Breast epithelium (tissue), 4 donors: ENCODE results near the gene CCDC102B. TPM values are rescaled to one million over a fixed set of nuclear protein-coding genes. Genes with fewer than 3 reads are reported as not detected.

Experiments
- DNase-seq, 2 donors: peaks; one replicate each; pipeline ENCODE4 v3.0.0-alpha.2; 2019; ENCODE audit warnings: low spot score in 2 of 2
- H3K27ac ChIP-seq, 2 donors: fragments of 200-600 bp; sonication (generic) in 1 of 2; one replicate each; pipeline ENCODE4 v1.5.1; 2016 to 2019; ENCODE audit warnings: mild to moderate bottlenecking in 1 of 2
- H3K27me3 ChIP-seq, 2 donors: fragments of 200-600 bp; sonication (generic) in 1 of 2; one replicate each; pipeline versions ENCODE4 v1.5.1 to v1.6.0; 2017 to 2019; ENCODE audit warnings: control low read depth in 1 of 2, mild to moderate bottlenecking in 1 of 2
- H3K36me3 ChIP-seq: fragments of 200-600 bp; one replicate; pipeline ENCODE4 v1.5.1; 2019
- H3K4me1 ChIP-seq, 2 donors: fragments of 200-600 bp; sonication (generic); one replicate each; pipeline ENCODE4 v1.5.1; 2016 to 2019; ENCODE audit warnings: control low read depth in 1 of 2
- H3K4me3 ChIP-seq, 3 donors: fragments of 200-600 bp; sonication (generic); 1 replicate in 2 of 3; 2 replicates in 1 of 3; pipeline ENCODE4 v1.5.1; 2016 to 2019; ENCODE audit warnings: mild to moderate bottlenecking in 3 of 3, moderate library complexity in 2 of 3
- H3K9me3 ChIP-seq, 2 donors: fragments of 200-600 bp; sonication (generic) in 1 of 2; one replicate each; pipeline ENCODE4 v1.5.1; 2016 to 2019; ENCODE audit warnings: control low read depth in 1 of 2
- CTCF ChIP-seq, 3 donors: fragments of 450-650 bp; IDR thresholded peaks; one replicate each; pipeline ENCODE4 v1.5.1; 2016 to 2017; ENCODE audit warnings: antibody characterized with exemption in 3 of 3, mild to moderate bottlenecking in 3 of 3, moderate library complexity in 3 of 3
- POLR2A ChIP-seq: fragments of 450-650 bp; IDR thresholded peaks from one replicate; pipeline ENCODE4 v1.6.1; 2016; ENCODE audit warnings: antibody characterized with exemption, mild to moderate bottlenecking, moderate library complexity
- POLR2AphosphoS5 ChIP-seq, 3 donors: sonication (generic); formaldehyde crosslinking; IDR thresholded peaks; one replicate each; pipeline ENCODE4 v1.6.1; 2017; ENCODE audit warnings: antibody characterized with exemption in 3 of 3
- intact Hi-C: fragments of 100-400 bp; cut with DNase I; formaldehyde crosslinking; loops from one replicate; pipeline ENCODE4 v1.15.1; 2023; ENCODE audit warnings: low total_unique reads
- total RNA-seq, 3 donors: library from RNA; depleted of rRNA; stranded (reverse); fragments of >200 nt; gene quantifications; one replicate each; pipeline ENCODE4 v1.1.0, GENCODE V29; 2016

Gene CCDC102B
- total RNA-seq, 3 donors from 2014 or later = 5.3 to 9.1 (median 7.2) TPM

GRCh38 chr18:69032009-69032408, 234.1 kb downstream of the CCDC102B start:
- H3K4me1 ChIP-seq = no peaks in the 10 kb centered on the region
- no peak overlapping the region for H3K4me3 ChIP-seq
- intact Hi-C loops = no loop called here
- no peaks in the 10 kb centered on the region for H3K36me3 ChIP-seq
- no peak for TF ChIP-seq CTCF (IDR thresholded peaks at IDR 0.05)
- no peak for TF ChIP-seq POLR2A
- TF ChIP-seq POLR2AphosphoS5 (IDR thresholded peaks at IDR 0.05) = no peak
- no peak for DNase-seq
- no peaks in the 10 kb centered on the region for H3K27me3 ChIP-seq
- no peaks in the 10 kb centered on the region for H3K9me3 ChIP-seq
- no peak overlapping the region for H3K27ac ChIP-seq

GRCh38 chr18:69035756-69036155, 237.9 kb downstream of the CCDC102B start:
- H3K9me3 ChIP-seq = no peaks in the 10 kb centered on the region
- H3K27me3 ChIP-seq = no peaks in the 10 kb centered on the region
- H3K4me3 ChIP-seq = no peak overlapping the region
- H3K27ac ChIP-seq = no peak overlapping the region
- DNase-seq = no peak
- no peaks in the 10 kb centered on the region for H3K36me3 ChIP-seq
- intact Hi-C loops = no loop called here
- no peaks in the 10 kb centered on the region for H3K4me1 ChIP-seq
- TF ChIP-seq POLR2AphosphoS5 (IDR thresholded peaks at IDR 0.05) (no peak), POLR2A (no peak), CTCF (IDR thresholded peaks at IDR 0.05) (no peak)

GRCh38 chr18:69044215-69044614, 246.3 kb downstream of the CCDC102B start:
- no peak overlapping the region for H3K27ac ChIP-seq
- no peaks in the 10 kb centered on the region for H3K27me3 ChIP-seq
- intact Hi-C loops = no loop called here
- no peaks in the 10 kb centered on the region for H3K4me1 ChIP-seq
- DNase-seq = no peak
- TF ChIP-seq POLR2AphosphoS5 (IDR thresholded peaks at IDR 0.05) = no peak
- no peak for TF ChIP-seq POLR2A
- no peaks in the 10 kb centered on the region for H3K9me3 ChIP-seq
- H3K4me3 ChIP-seq = no peak overlapping the region
- no peaks in the 10 kb centered on the region for H3K36me3 ChIP-seq

- Histone ChIP-seq H3K27me3 (no peaks in the 10 kb centered on the region), H3K4me1 (no peaks in the 10 kb centered on the region), H3K9me3 (peaks cover 0 to 6% of the 10 kb centered on the region in 2 donors), H3K36me3 (no peaks in the 10 kb centered on the region), H3K27ac (no peak overlapping the region), H3K4me3 (no peak overlapping the region)
- TF ChIP-seq POLR2AphosphoS5 (IDR thresholded peaks at IDR 0.05) (no peak), POLR2A (no peak), CTCF (IDR thresholded peaks at IDR 0.05) (no peak)
- DNase-seq = no peak
- intact Hi-C loops = no loop called here
Measured at GRCh38 chr18:69064063-69064462, 266.2 kb downstream of the CCDC102B start.

GRCh38 chr18:69067048-69067447, 269.2 kb downstream of the CCDC102B start:
- DNase-seq = no peak
- no peak overlapping the region for H3K4me3 ChIP-seq
- no peaks in the 10 kb centered on the region for H3K27me3 ChIP-seq
- intact Hi-C loops = no loop called here
- H3K9me3 ChIP-seq = no peaks in the 10 kb centered on the region
- no peak overlapping the region for H3K27ac ChIP-seq
- TF ChIP-seq POLR2AphosphoS5 (IDR thresholded peaks at IDR 0.05) (no peak), POLR2A (no peak), CTCF (IDR thresholded peaks at IDR 0.05) (no peak)
- no peaks in the 10 kb centered on the region for H3K4me1 ChIP-seq
- no peaks in the 10 kb centered on the region for H3K36me3 ChIP-seq

GRCh38 chr18:69071680-69072079, 273.8 kb downstream of the CCDC102B start:
- intact Hi-C loops = no loop called here
- H3K4me1 ChIP-seq = no peaks in the 10 kb centered on the region
- H3K36me3 ChIP-seq = no peaks in the 10 kb centered on the region
- no peak overlapping the region for H3K27ac ChIP-seq
- no peak for DNase-seq
- no peak for TF ChIP-seq CTCF (IDR thresholded peaks at IDR 0.05)
- no peak for TF ChIP-seq POLR2AphosphoS5 (IDR thresholded peaks at IDR 0.05)
- no peak for TF ChIP-seq POLR2A
- no peaks in the 10 kb centered on the region for H3K9me3 ChIP-seq
- no peaks in the 10 kb centered on the region for H3K27me3 ChIP-seq
- no peak overlapping the region for H3K4me3 ChIP-seq
